GM15510 (cell line): ENCODE data around the gene CMPK1.

Experiments used
- POLR2A ChIP-seq: IDR thresholded peaks from 3 replicates; pipeline ENCODE4 v1.6.1; 2011; ENCODE audit warnings: borderline replicate concordance; ENCODE audit not compliant: insufficient read length; ENCODE audit errors: extremely low read depth

The CMPK1 gene

DNA sequence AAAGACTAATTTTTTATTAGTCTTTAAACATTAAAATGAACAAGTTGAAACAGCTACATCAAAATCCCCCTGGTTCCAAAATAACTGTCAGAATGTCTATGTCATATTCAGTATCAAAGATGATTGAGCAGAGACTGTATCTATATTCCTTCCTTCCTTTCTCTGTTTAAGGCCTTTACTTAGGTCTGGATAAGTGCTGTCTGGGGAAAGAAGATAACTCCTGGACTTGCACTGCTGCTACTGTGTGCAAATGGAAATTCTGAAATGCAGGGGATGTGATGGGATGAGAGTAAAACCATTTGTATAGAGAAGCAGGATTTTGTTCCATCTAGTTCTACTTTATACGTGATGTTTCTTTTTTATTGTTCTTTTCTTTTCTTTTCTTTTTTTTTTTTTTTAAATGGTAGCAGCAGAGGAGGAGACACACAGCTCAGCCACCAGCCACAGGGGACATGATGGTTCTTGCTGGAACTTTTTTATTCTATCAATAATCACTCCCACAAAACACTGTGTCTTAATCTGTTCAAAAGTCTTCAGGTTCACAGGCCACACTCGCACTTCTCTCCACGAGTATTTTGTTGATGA, 48.9 kb downstream of the CMPK1 start:
- no peak for TF ChIP-seq POLR2A

DNA sequence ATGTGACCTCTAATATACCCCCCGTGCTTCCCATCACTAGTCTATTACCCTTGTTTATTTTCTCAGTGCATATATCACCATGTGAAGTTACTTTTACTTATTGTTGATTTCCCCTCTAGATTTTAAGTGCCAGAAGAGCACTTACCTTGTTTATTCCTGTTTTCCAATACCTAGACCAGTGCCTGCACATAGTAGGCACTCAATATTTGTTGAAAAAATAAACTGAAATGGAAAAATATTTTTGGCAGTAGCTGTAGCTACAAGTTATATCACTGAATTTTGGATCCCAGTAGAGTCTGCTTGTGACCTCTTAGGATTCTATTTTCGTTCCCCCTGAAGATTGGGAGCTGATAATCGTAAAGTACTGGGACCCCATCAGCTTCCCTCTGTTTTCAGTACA, 50.5 kb downstream of the CMPK1 start:
- TF ChIP-seq POLR2A, result no peak

GRCh38 chr1:47385020-47385419, 51.4 kb downstream of the CMPK1 start:
- TF ChIP-seq POLR2A, result no peak

GRCh38 chr1:47386268-47386667, 52.7 kb downstream of the CMPK1 start:
- no peak for TF ChIP-seq POLR2A

- no peak for TF ChIP-seq POLR2A
Measured at GRCh38 chr1:47388030-47388890, 54.7 kb downstream of the CMPK1 start.

GRCh38 chr1:47388891-47389238, 55.3 kb downstream of the CMPK1 start:
- no peak for TF ChIP-seq POLR2A

DNA sequence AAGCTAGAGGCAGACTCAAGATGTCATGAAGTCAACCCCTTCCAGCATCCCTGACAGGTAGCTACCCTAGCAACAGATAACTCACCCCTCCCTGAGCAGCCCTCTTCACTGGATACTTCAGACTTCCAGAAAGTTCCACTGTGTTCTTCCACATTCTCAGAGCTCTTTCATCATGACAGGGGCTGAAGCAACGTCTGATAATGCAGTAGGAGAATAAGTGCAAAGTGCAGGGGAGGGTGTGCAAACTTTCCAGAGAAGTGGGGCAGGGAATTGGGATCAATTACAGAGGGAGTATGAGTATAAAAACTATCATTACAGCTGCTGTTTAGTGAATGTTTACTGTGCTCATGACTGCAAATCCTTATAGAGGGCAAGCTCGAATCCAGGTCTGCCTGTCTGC, 56.1 kb downstream of the CMPK1 start:
- no peak for TF ChIP-seq POLR2A

DNA sequence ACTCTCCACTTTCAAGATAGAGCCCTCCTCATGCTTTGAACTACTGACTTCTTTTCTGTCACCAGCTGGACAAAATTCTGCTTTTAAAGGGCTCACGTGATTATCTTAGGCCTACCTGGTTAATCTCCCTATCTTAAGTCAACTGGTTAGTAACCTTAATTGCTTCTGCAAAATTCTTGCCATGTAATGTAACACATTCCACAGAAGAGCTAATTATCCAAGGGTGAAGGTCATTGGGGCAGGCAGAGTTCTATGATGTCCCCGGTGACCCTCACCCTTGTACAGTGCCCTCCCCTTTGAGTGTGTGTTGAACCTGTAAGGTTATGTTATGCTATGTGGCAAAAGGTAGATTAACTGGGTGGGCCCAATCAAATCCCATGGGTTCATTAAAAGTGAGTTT, 57.3 kb downstream of the CMPK1 start:
- no peak for TF ChIP-seq POLR2A

GRCh38 chr1:47393141-47393540, 59.6 kb downstream of the CMPK1 start:
- TF ChIP-seq POLR2A, result no peak

DNA sequence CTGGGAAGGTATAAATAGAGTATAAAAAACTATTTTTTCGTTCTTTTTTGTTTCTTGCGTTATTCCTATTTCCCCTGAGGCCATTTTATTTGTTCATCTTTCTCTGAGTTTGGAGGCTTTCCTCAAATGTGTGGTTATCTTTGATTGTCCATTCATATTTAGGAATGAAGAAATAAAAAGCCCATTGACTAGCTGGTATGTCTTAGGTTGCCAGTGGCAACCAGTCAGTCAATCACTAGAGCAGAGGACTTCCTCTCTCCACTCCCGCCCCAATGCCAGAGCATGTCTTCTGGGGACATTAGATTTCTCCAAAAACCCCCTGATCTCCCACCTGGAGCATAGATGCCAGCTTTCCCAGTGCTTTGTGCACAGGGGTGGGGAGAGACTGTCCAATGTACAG, 61.8 kb downstream of the CMPK1 start:
- no peak for TF ChIP-seq POLR2A

DNA sequence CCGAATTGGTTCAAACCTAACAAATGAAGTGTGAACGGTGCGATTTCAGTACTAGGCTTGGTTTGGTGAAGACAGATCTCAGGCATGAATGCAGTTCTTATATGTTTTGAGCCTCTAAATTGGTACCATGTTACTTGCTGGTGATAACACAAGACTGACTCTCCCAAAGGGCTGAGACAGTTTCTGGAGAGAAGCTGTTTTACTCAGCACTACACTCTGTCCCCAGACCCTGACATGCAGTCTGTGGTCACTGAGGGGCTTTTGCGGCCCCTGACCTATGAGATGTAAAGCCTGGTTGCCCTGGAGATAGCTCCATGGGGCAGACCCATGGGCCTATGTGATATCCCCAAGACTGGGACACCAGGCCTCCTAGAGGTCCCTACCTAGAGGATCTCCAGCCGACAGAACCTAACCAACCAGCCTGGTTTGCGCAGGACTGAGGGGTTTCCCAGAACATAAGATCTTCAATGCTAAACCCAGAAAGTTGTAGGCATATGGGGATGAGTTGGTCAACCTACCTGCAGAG, 63.1 kb downstream of the CMPK1 start:
- TF ChIP-seq POLR2A, result no peak

GRCh38 chr1:47399138-47399845, 65.7 kb downstream of the CMPK1 start:
- no peak for TF ChIP-seq POLR2A

DNA sequence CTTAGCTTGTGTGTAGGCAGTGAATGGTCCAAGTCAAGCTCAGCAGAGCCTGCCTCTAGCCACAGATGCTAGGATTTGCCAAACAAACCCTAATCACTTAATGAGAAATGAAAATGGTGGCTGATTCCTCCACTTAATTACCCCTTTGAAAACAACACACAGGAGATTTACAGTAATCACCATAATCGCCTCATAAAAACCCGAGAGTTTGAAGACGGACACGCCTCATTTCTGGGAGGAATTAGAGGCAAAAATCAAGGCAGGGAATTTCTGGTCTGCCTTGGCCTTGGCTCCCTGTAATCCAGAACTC, 66.2 kb downstream of the CMPK1 start:
- no peak for TF ChIP-seq POLR2A

DNA sequence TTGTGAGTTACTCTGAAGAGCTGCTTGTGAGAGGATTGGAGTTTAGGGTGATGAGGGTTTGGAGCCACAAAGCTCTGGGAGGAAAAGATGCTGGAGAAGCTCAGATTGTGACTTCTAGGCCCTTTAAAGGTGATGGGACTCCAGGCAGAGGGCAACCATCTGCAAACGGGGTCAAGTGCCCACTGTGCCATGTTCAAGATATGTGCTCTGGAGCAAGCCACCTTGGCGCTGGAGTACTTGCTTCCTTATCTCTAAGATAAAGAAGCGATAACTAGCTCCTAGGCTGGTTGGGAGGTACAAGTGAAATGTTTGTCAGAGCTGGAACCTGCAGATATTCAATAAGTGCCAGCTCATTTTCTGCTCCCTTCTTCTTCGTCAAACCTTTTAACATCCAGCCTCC, 68.2 kb downstream of the CMPK1 start:
- no peak for TF ChIP-seq POLR2A

DNA sequence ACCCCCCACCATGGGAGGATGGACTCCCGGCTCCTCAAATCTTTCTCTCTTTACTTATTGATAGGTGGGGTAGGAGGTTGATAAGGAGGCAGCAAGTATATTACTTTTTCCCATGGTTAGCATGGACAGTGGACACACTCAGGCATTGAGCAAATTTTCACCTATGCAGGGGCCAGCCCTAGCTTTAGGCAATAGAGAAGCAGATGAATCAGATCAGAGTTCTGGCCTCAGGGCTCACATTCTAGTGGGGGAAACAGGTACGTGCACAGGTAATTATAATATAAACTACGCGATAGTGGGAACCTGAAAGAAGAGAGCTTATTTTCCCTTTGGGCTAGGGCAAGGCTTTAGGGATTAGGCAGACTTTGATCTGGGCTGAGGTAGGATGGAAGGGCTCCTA, 69.0 kb downstream of the CMPK1 start:
- no peak for TF ChIP-seq POLR2A
